Stomach (tissue), 4 donors: ENCODE results near the gene OBSCN.

ENCODE experiments used
- CTCF ChIP-seq, 7 experiments: fragments of 450-650 bp in 4 of 7; fragments of 200-600 bp in 3 of 7; sonication (generic) in 3 of 7; IDR thresholded peaks; one replicate each; pipeline ENCODE4 v1.5.1; 2016 to 2019; ENCODE audit warnings: antibody characterized with exemption in 7 of 7, control low read depth in 2 of 7, mild to moderate bottlenecking in 1 of 7
- POLR2A ChIP-seq, 4 donors: fragments of 450-650 bp; IDR thresholded peaks; one replicate each; pipeline ENCODE4 v1.6.1; 2016; ENCODE audit warnings: antibody characterized with exemption in 4 of 4, control low read depth in 2 of 4, mild to moderate bottlenecking in 1 of 4, moderate library complexity in 1 of 4

DNA sequence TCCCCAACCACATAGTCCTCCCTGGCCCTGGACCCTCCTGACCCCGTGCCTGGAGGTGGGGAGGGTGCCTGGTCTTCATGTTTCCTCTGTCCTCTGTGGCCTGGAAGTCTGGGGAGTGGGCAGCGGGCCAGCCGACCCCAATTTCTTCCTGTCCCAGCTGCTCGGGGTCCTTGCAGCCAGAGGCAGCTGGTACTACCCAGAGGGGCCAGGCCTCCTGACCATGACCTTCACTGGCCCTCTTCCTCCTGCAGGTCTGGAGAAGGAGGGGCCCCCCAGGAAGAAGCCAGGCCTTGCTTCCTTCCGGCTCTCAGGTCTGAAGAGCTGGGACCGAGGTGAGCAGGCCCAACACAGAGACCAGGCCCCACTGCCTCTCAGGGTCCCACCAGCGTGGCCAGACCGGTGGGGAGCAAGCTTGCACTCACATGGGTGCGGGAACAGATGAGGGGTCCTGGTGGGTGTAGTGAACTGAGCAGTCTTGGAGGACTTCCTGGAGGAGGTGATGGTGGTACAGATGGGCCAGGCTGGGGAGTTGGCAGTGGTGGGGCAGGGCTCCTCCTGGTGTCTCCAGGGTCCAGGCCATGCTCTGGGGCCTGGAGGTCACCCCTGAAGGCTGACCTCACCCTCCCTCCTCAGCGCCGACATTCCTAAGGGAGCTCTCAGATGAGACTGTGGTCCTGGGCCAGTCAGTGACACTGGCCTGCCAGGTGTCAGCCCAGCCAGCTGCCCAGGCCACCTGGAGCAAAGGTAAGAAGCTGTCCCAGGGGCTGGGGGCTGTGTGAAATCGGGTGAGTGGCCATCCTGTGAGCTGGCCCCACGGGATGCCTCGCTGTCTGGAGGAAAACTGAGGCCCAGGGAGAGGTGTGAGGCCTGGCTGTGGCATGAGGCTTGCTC lies 166.1 kb downstream of the OBSCN start:
- TF ChIP-seq POLR2A (IDR thresholded peaks at IDR 0.05) (no peak), CTCF (IDR thresholded peaks at IDR 0.05) (no peak)
